ENCODE results near the gene EEF1E1.
"Not testable (repeated sequence)": the region's sequence is repeated elsewhere in the genome, so short reads cannot be mapped to it uniquely, and the experiment has no call there.

Gene EEF1E1

GRCh38 chr6:8047541-8048292 is 54.6 kb downstream of the EEF1E1 start:
- no peak overlapping the region for H3K4me3 ChIP-seq (ENCODE audit: low read depth, low read length)
- ChIA-PET CTCF (interaction anchor here (0.7 to 1.4 kb wide), 2 partner anchors 10 to 326 kb away, joined by 3 to 4 read pairs; no protein-coding TSS in a partner anchor), POLR2A (no interaction called here)
- no peak for TF ChIP-seq CTCF (IDR thresholded peaks at IDR 0.05; ENCODE audit: insufficient read depth, low read length, missing control alignments)
- DNase-seq (ENCODE audit: low read depth, low spot score), result no peak

- H3K4me3 ChIP-seq (ENCODE audit: low read depth, low read length); DNase-seq (ENCODE audit: low read depth, low spot score); POLR2A ChIA-PET: not testable (repeated sequence)
- CTCF ChIA-PET, result interaction anchor here (1.3 kb wide), 1 partner anchor 13 kb away, joined by 5 read pairs; no protein-coding TSS in a partner anchor
Measured at GRCh38 chr6:8045769-8046168, 56.6 kb downstream of the EEF1E1 start.

- H3K4me3 ChIP-seq (ENCODE audit: low read depth, low read length), result no peak overlapping the region
- ChIA-PET CTCF (interaction anchor here (1.1 kb wide), 2 partner anchors 9 to 17 kb away, joined by 3 read pairs; no protein-coding TSS in a partner anchor), POLR2A (no interaction called here)
- TF ChIP-seq CTCF (IDR thresholded peaks at IDR 0.05; ENCODE audit: insufficient read depth, low read length, missing control alignments), result no peak
- no peak for DNase-seq (ENCODE audit: low read depth, low spot score)
Measured at GRCh38 chr6:8043221-8043620, 59.1 kb downstream of the EEF1E1 start.

GRCh38 chr6:8041913-8042583 is 60.3 kb downstream of the EEF1E1 start:
- CTCF ChIA-PET, result interaction anchor here (1.1 kb wide), 3 partner anchors 10 to 321 kb away, joined by 3 to 5 read pairs (median 3); no protein-coding TSS in a partner anchor
- POLR2A ChIA-PET, result no interaction called here
- no peak for TF ChIP-seq CTCF (IDR thresholded peaks at IDR 0.05; ENCODE audit: insufficient read depth, low read length, missing control alignments)

GRCh38 chr6:8034107-8034506 is 68.2 kb downstream of the EEF1E1 start:
- H3K4me3 ChIP-seq (ENCODE audit: low read depth, low read length); POLR2A ChIA-PET; CTCF ChIA-PET; DNase-seq (ENCODE audit: low read depth, low spot score): not testable (repeated sequence)

More at GRCh38 chr6:8041913-8042583, 60.3 kb downstream of the EEF1E1 start:
- no peak for DNase-seq (ENCODE audit: low read depth, low spot score)
- no peak overlapping the region for H3K4me3 ChIP-seq (ENCODE audit: low read depth, low read length)

- ChIA-PET CTCF (no interaction called here), POLR2A (no interaction called here)
- H3K4me3 ChIP-seq (ENCODE audit: low read depth, low read length), result no peak overlapping the region
- no peak for DNase-seq (ENCODE audit: low read depth, low spot score)
- no peak for TF ChIP-seq CTCF (IDR thresholded peaks at IDR 0.05; ENCODE audit: insufficient read depth, low read length, missing control alignments)
Measured at GRCh38 chr6:8030920-8031319, 71.4 kb downstream of the EEF1E1 start.

Measured in AG04449 (cell line).